ENCODE data around the gene ENTPD6.
"Not testable (repeated sequence)": the region's sequence is repeated elsewhere in the genome, so short reads cannot be mapped to it uniquely, and the experiment has no call there.

The ENTPD6 gene

GRCh38 chr20:25254986-25255680, 59.6 kb downstream of the ENTPD6 start:
- in situ Hi-C loops (cut with MboI; ENCODE audit: low sequenced_read_pairs): no loop called here

DNA sequence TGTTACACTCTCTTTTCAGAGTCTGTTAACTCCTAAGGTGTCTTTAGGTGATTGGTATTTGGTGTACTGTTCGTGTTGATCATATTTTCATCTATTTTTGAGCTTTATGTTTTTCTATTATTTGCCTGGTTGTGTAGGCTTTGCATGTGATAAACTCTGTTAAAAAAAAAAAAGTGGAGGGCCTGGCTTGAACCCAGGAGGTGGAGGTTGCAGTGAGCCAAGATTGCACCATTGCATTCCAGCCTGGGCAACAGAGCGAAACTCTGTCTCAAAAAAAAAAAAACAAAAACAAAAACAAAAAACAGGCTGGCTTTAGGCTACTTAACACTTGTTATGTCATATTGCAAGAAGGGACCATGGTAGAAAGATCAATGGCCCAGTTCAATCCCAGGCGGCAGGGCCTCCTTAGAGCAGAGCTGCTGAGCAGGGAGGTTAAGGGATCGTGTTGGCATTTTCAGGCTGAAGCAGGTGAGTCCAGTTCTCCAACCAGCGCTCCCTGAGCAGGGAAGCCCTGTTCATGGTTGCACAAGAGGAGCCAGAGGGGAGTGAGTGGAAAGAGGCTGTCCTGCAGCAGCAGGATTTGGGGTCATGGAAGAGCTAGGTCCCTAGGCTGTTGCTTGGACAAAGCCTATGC, 60.8 kb downstream of the ENTPD6 start:
- in situ Hi-C loops (cut with MboI; ENCODE audit: low sequenced_read_pairs): no loop called here

GRCh38 chr20:25257130-25257529, 61.6 kb downstream of the ENTPD6 start:
- in situ Hi-C loops (cut with MboI; ENCODE audit: low sequenced_read_pairs): no loop called here

- in situ Hi-C loops (cut with MboI; ENCODE audit: low sequenced_read_pairs): no loop called here
Observed at GRCh38 chr20:25257756-25258475, 62.4 kb downstream of the ENTPD6 start.

DNA sequence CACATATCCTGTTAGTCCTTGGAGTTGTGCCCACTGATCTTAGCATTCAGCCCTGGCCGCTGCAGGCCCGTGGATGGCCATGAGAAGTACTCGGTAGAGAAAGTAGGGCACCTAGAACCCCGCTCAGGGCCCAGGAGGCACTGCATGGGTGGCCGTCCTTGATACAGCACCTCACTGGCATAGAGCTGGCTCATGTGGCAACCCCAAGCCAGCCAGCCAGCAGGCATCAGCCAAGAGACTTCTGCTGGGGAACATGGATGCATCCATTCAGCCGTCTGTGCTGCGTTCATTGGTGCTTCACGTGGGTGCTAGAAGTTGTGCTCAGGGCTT, 62.9 kb downstream of the ENTPD6 start:
- in situ Hi-C loops (cut with MboI; ENCODE audit: low sequenced_read_pairs): no loop called here

GRCh38 chr20:25258828-25259227, 63.3 kb downstream of the ENTPD6 start:
- in situ Hi-C loops (cut with MboI; ENCODE audit: low sequenced_read_pairs): no loop called here

DNA sequence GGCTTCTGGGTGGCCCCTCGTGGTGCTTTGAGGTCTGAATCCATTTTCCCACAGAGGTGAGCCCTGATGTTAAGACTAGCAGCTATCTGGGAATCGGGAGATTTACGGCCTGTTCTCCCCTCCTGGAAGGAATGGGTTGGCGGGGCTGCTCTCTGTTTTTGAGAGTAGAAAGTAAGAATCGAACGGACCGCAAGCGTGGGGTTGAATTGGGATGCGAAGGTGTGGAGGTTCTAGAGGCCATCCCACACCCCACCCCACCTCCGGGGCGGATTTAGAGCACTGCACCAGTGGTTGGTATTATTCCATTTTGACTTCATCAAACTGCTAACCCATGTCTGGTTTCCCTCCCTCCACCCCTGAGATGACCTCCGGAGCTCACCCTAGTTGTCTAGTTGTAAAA, 63.8 kb downstream of the ENTPD6 start:
- in situ Hi-C loops (cut with MboI; ENCODE audit: low sequenced_read_pairs): no loop called here

- in situ Hi-C loops (cut with MboI; ENCODE audit: low sequenced_read_pairs): no loop called here
Observed at GRCh38 chr20:25259788-25260254, 64.3 kb downstream of the ENTPD6 start.

GRCh38 chr20:25260770-25261437, 65.4 kb downstream of the ENTPD6 start:
- in situ Hi-C loops (cut with MboI; ENCODE audit: low sequenced_read_pairs): not testable (repeated sequence)

- in situ Hi-C loops (cut with MboI; ENCODE audit: low sequenced_read_pairs): no loop called here
Observed at GRCh38 chr20:25269057-25269832, 73.7 kb downstream of the ENTPD6 start.

DNA sequence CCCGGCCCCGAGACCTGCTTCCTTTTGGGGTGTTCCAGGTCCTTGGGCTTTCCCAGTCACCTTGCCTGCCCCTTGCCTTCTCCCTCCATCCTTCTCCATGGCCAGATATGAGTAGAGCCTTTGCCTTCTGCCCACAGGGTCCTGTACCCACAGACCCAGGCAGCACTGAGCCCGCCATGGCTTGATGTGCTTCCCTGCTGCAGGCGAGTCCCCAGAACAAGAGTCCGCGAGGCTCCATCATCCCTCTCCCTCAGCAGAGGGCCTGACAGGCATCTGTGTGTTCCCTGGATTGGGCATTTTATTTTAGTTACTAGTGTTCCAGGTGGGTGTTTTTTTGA, 74.3 kb downstream of the ENTPD6 start:
- in situ Hi-C loops (cut with MboI; ENCODE audit: low sequenced_read_pairs): no loop called here

GRCh38 chr20:25270829-25271251, 75.3 kb downstream of the ENTPD6 start:
- in situ Hi-C loops (cut with MboI; ENCODE audit: low sequenced_read_pairs): no loop called here

DNA sequence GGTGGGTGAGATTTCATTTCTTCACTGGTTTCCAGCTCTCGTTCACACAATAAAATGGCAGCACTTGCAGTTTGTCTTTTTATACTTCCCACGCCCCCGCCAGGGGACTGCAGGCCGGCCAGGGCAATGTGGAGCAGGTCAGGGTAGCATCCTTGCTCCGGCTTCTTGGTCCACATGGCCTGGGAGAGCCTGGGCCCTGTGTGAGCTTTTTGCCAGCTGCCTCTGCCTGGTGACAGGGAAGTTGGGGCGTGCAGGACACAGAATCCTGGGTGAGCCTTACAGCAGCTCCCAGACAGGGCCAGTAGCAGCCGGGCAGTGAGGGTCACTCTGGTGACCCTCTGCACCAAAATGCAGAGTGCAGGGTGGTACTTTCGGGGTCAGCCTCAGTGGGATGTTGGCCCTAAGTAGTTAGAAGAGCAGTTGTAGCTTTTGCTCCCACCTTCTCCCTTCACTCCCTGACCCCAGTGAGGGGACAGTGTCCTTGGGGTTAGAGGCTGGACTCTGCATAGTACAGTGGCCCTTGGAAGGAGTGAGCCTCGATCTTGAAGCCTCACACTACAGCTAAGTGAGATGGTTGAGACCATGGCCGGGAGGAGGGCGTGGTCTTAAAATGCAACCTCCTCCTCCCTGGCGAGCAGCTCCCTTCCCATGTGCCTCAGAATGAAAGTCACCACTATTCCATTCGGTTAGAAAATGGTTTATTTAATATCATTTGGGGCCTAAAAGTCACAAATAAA, 76.1 kb downstream of the ENTPD6 start:
- in situ Hi-C loops (cut with MboI; ENCODE audit: low sequenced_read_pairs): no loop called here

DNA sequence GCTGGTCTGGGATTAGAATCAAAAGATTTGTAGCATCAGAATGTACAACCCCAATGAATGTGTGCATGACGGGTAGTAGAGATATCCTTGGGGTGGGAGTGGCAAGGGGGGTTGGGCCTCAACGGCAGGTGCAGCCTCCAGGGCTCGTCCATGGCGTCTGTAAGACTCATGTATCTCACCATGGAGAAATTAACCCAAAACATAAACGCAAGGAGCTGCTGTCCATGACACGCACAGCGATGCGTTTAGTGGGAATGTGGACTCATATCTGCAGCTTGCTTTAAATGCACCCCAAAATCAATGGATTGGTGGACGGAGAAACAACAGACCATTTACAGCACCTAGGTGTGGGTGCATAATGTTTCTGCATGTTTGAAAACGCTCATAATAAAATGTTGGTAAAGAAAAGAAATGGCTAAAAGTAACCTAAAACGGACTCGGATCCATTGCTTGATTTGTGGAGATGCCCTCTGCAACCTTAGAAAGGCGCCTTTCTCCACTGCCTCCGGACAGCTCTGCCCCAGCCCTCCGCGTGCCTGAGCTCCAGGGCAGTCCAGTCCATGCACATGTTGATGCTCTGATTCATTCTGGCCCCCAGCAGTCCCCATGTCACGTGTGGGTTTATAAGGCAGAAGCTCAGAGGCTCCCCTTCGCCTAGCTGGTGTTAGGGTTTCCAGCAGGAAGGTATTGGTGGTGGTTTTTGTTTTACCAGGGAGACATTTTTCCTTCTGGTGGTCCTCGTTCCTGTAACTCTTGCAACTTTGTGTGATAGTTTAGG, 76.9 kb downstream of the ENTPD6 start:
- in situ Hi-C loops (cut with MboI; ENCODE audit: low sequenced_read_pairs): no loop called here

- in situ Hi-C loops (cut with MboI; ENCODE audit: low sequenced_read_pairs): no loop called here
Observed at GRCh38 chr20:25273046-25273445, 77.5 kb downstream of the ENTPD6 start.

GRCh38 chr20:25273541-25274358, 78.2 kb downstream of the ENTPD6 start:
- in situ Hi-C loops (cut with MboI; ENCODE audit: low sequenced_read_pairs): no loop called here

- in situ Hi-C loops (cut with MboI; ENCODE audit: low sequenced_read_pairs): no loop called here
Observed at GRCh38 chr20:25274481-25274880, 79.0 kb downstream of the ENTPD6 start.

Data from HL-60/S4 treated with phorbol 12-myristate 13-acetate at 8.2 ng/mL for 4 days and 3 days (cell line).